SK-N-MC (cell line): ENCODE results near the gene CSNK1D.

Source experiments
- DNase-seq: peaks from one replicate; pipeline ENCODE4 v3.0.0-alpha.2; 2011; ENCODE audit warnings: low read depth, low spot score
- H3K27ac ChIP-seq: fragments of 200-600 bp; sonication (generic); 2 replicates; pipeline ENCODE4 v1.5.1; 2016; ENCODE audit warnings: mixed run types
- H3K36me3 ChIP-seq: fragments of 200-600 bp; sonication (generic); 2 replicates; pipeline ENCODE4 v1.6.1; 2017; ENCODE audit warnings: antibody characterized with exemption, low read length, mixed read lengths; ENCODE audit not compliant: insufficient read depth
- H3K4me3 ChIP-seq: fragments of 200-600 bp; sonication (generic); 2 replicates; pipeline ENCODE4 v1.5.1; 2016
- H3K9ac ChIP-seq: fragments of 200-600 bp; sonication (generic); 2 replicates; pipeline ENCODE4 v1.8.0; 2017; ENCODE audit warnings: mixed run types, mixed read lengths; ENCODE audit not compliant: insufficient read length
- H3K9me3 ChIP-seq: fragments of 200-600 bp; sonication (generic); 2 replicates; pipeline ENCODE4 v1.6.1; 2017; ENCODE audit warnings: low read depth, mild to moderate bottlenecking, antibody characterized with exemption, low read length, moderate library complexity, mixed read lengths
- EZH2 ChIP-seq: fragments of 200-600 bp; sonication (generic); IDR thresholded peaks from one replicate; pipeline ENCODE4 v1.6.1; 2017; ENCODE audit warnings: antibody characterized with exemption
- FOXP2 ChIP-seq: optimal IDR thresholded peaks from 2 replicates; pipeline ENCODE3; 2011; ENCODE audit warnings: mild to moderate bottlenecking, moderate library complexity; ENCODE audit not compliant: insufficient read depth; ENCODE audit errors: extremely low read length, control extremely low read depth
- POLR2AphosphoS5 ChIP-seq: IDR thresholded peaks from 2 replicates; pipeline ENCODE4 v1.6.1; 2012; ENCODE audit warnings: mild to moderate bottlenecking, low read depth, low read length, borderline replicate concordance

CSNK1D gene

GRCh38 chr17:82281502-82282238 is 8.2 kb upstream of the CSNK1D start:
- Histone ChIP-seq H3K27ac (no peak overlapping the region), H3K9ac (no peak overlapping the region), H3K9me3 (no peaks in the 10 kb centered on the region), H3K4me3 (no peak overlapping the region), H3K36me3 (no peaks in the 10 kb centered on the region)
- TF ChIP-seq EZH2 (no peak), POLR2AphosphoS5 (no peak), FOXP2 (no peak)
- DNase-seq = no peak

GRCh38 chr17:82281076-82281475 is 7.6 kb upstream of the CSNK1D start:
- no peak for TF ChIP-seq POLR2AphosphoS5
- TF ChIP-seq EZH2 = no peak
- no peak for TF ChIP-seq FOXP2
- no peaks in the 10 kb centered on the region for H3K36me3 ChIP-seq
- no peak overlapping the region for H3K27ac ChIP-seq
- H3K4me3 ChIP-seq = no peak overlapping the region
- no peak for DNase-seq
- no peak overlapping the region for H3K9ac ChIP-seq
- no peaks in the 10 kb centered on the region for H3K9me3 ChIP-seq

- H3K27ac ChIP-seq = no peak overlapping the region
- H3K4me3 ChIP-seq = no peak overlapping the region
- TF ChIP-seq FOXP2 = no peak
- no peak for TF ChIP-seq EZH2
- no peak for TF ChIP-seq POLR2AphosphoS5
- no peak overlapping the region for H3K9ac ChIP-seq
- H3K36me3 ChIP-seq = no peaks in the 10 kb centered on the region
- no peaks in the 10 kb centered on the region for H3K9me3 ChIP-seq
- no peak for DNase-seq
These were observed 7.0 kb upstream of the CSNK1D start for GRCh38 chr17:82280537-82280936.

- Histone ChIP-seq H3K9ac (no peak overlapping the region), H3K27ac (no peak overlapping the region), H3K4me3 (no peak overlapping the region), H3K36me3 (no peaks in the 10 kb centered on the region), H3K9me3 (no peaks in the 10 kb centered on the region)
- no peak for DNase-seq
- TF ChIP-seq FOXP2 = no peak
- no peak for TF ChIP-seq EZH2
- TF ChIP-seq POLR2AphosphoS5 = no peak
These were observed 5.4 kb upstream of the CSNK1D start for GRCh38 chr17:82278786-82279391.

- no peak overlapping the region for H3K4me3 ChIP-seq
- no peaks in the 10 kb centered on the region for H3K36me3 ChIP-seq
- no peak overlapping the region for H3K27ac ChIP-seq
- H3K9me3 ChIP-seq = no peaks in the 10 kb centered on the region
- no peak overlapping the region for H3K9ac ChIP-seq
- no peak for DNase-seq
- TF ChIP-seq EZH2 (no peak), POLR2AphosphoS5 (no peak), FOXP2 (no peak)
These were observed 4.8 kb upstream of the CSNK1D start for GRCh38 chr17:82278308-82278707.

GRCh38 chr17:82277851-82278250 is 4.4 kb upstream of the CSNK1D start:
- Histone ChIP-seq H3K4me3 (no peak overlapping the region), H3K36me3 (no peaks in the 10 kb centered on the region), H3K9me3 (no peaks in the 10 kb centered on the region), H3K9ac (no peak overlapping the region), H3K27ac (no peak overlapping the region)
- no peak for TF ChIP-seq EZH2
- TF ChIP-seq POLR2AphosphoS5 = no peak
- no peak for TF ChIP-seq FOXP2
- no peak for DNase-seq

- no peak overlapping the region for H3K4me3 ChIP-seq
- no peak overlapping the region for H3K9ac ChIP-seq
- no peak overlapping the region for H3K27ac ChIP-seq
- DNase-seq = no peak
- H3K9me3 ChIP-seq = no peaks in the 10 kb centered on the region
- peaks cover 3% of the 10 kb centered on the region for H3K36me3 ChIP-seq
- TF ChIP-seq FOXP2 = no peak
- no peak for TF ChIP-seq EZH2
- no peak for TF ChIP-seq POLR2AphosphoS5
These were observed 3.4 kb upstream of the CSNK1D start for GRCh38 chr17:82276938-82277337.

GRCh38 chr17:82275326-82275725 is 1.8 kb upstream of the CSNK1D start:
- no peak overlapping the region for H3K9ac ChIP-seq
- H3K9me3 ChIP-seq = no peaks in the 10 kb centered on the region
- H3K36me3 ChIP-seq = peaks cover 19% of the 10 kb centered on the region
- H3K27ac ChIP-seq = no peak overlapping the region
- no peak overlapping the region for H3K4me3 ChIP-seq
- no peak for TF ChIP-seq EZH2
- no peak for TF ChIP-seq POLR2AphosphoS5
- TF ChIP-seq FOXP2 = no peak
- no peak for DNase-seq
